ENCODE data around the gene SUPT3H.

Gene SUPT3H

DNA sequence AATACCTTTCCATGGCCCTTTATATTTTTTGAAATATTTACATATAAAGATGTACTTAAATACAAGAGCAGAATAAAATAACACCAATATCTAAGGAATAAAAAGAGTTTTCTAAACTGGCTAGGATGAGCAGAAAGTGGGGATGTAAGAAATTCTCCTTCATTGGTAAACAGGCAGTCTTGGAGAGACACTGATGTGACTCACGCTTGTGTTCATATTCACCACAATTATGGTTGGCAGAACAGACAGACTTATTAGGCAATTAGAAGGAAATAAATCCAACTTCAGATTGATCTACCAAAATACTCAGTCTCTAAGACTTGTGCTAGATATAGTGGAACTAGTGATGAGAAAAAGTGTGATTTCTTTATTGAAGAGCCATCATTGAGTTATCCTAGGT is 526.6 kb downstream of the SUPT3H start:
- in situ Hi-C loops (cut with MboI; ENCODE audit: low pct_unique_long_range_greater_than_20kb, low sequenced_read_pairs): no loop called here
- DNase-seq: no peak

DNA sequence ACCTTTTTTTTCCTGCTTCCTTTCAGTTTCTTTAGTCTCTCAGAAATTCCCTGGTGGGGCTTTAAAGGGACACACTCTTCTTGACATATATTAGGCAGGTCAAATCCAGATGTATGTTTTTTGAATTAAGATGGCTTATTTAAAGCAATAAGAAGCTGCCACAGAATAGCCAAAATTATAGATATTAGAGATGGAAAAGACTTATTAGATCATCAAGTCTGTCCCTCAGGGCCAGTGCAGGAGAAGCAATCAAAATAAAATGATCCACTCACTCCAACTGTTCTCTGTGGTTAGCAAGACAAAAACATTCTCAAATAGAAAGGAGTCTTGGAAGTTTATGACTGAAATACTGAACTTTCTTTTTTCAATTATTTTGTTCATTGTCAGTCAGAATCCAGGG is 527.4 kb downstream of the SUPT3H start:
- in situ Hi-C loops (cut with MboI; ENCODE audit: low pct_unique_long_range_greater_than_20kb, low sequenced_read_pairs): no loop called here

DNA sequence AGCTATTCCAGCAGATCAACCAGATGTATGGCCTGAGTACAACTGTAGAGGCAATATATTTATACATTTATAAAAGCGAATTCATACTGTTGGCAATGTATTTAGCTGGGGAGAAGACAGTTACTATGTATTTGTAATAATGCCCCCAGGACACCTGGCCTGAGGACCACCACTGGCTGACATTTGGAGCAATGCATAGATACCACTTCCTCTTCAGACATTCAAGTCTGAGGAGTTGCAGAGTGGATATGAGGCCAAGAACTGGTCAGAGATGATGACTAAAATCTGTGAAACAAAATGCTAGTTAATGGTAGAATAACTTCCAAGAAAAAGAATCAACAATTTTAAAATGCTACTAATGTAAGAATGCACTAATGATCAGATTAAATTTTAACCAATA is 527.9 kb downstream of the SUPT3H start:
- in situ Hi-C loops (cut with MboI; ENCODE audit: low pct_unique_long_range_greater_than_20kb, low sequenced_read_pairs): no loop called here
- no peak for DNase-seq

More for the DNA sequence above, 527.4 kb downstream of the SUPT3H start:
- no peak for DNase-seq

DNA sequence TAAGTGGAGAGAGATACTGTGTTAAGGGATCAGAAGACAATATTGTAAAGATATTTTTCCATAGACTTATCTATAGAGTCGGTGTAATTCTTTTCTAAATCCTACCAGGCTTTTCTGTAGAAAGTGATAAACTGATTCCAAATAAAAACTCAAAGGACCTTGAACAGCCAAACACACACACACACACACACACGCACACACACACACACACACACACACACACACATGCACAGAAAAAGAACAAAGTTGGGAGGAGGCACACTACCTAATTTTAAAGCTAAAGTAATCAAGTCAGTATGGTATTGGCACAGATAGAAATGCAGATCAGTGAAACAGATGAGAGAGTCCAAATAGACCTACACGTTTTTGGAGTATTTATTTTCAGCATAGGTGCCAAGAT is 534.0 kb downstream of the SUPT3H start:
- no peak for DNase-seq
- in situ Hi-C loops (cut with MboI; ENCODE audit: low pct_unique_long_range_greater_than_20kb, low sequenced_read_pairs): no loop called here

DNA sequence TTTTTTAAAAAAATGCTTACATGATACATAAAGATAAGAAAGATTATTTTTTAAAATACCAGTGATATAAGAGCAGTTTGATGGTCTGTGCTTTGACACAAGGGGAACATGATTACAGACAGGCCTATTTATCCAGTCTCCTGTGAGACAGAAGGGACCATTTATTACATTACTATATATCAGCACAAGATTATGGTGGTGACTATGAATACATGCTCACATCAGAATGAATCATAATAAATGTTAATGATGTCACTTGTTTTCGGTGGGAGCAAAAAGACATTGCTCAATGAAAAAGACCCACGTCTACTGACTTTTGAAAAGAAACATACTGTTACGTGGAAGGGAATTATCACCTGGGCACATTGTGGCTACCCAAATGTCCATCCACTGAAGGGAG is 535.1 kb downstream of the SUPT3H start:
- DNase-seq: no peak
- in situ Hi-C loops (cut with MboI; ENCODE audit: low pct_unique_long_range_greater_than_20kb, low sequenced_read_pairs): no loop called here

DNA sequence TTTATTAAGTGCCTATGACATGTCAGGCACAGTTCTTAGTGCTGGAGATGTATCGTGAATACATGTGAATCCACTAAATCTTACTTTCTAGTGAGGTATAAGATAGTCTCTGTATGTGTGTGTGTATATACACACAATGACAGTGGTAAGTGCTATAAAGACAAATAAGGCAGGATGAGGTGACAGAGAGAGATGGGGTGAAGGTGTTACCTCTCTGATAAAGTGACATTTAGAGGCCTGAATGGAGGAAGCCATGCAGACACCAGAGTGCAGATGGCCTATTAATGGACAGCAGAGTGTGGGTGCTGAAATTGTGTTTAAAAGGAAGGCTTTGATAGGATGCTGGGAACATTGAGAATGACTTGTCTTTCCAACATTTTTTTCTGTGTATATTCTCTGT is 535.9 kb downstream of the SUPT3H start:
- no peak for DNase-seq
- in situ Hi-C loops (cut with MboI; ENCODE audit: low pct_unique_long_range_greater_than_20kb, low sequenced_read_pairs): no loop called here

DNA sequence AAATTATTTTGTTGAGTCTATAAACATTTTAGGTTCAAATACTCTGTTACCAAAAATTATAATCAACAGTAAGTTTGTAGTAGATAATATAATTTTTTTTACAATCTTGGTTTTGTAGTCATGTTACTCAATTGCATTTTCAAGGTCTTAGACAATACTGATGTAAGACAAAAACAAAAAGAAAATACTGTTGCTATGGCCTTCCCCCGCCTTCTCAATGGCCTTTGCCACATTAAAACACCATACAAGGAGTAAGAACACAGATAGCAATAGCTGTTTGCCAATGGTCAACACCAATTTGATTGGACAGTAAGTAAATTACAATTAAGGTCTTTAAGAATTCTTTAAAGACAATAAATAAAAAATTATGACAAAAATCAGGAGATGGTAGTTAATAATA is 540.0 kb downstream of the SUPT3H start:
- DNase-seq: no peak
- in situ Hi-C loops (cut with MboI; ENCODE audit: low pct_unique_long_range_greater_than_20kb, low sequenced_read_pairs): no loop called here

DNA sequence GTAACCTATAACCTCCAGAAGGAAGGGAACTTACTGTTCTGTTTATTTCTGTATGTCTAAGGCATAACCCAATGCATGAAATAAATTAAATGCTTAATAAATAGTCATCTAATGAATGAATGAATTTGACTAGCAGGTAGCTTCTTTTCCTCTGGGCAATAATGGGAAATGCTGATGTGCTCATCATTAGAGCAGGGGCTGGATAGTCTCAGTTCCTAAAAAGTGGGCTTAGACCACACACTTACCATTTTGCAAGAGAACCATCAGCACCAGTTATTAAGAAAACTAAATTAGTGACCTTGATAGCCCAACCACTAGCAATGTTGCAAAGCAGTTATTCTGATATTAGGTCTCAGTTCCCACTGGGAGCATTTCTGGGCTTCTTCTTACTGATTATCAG is 540.5 kb downstream of the SUPT3H start:
- DNase-seq: no peak
- in situ Hi-C loops (cut with MboI; ENCODE audit: low pct_unique_long_range_greater_than_20kb, low sequenced_read_pairs): no loop called here

DNA sequence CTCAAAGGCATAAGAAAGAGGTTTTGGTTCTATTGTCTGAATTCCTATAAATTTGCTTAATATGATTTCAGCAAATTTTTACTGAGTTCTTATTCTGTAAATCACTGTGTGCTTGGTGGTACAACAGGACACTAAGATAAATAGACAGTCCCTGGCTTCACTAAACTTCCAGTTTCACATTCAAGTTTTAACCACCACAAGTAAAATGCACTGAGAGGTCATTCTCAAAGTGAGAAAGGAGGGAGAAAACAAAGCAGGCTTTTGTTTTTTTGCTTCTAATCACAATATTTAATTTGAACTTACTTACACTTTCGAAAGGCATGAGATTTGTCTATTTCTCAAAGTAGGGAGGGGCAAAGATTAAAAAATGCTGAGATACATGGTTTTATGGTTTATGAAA is 544.5 kb downstream of the SUPT3H start:
- in situ Hi-C loops (cut with MboI; ENCODE audit: low pct_unique_long_range_greater_than_20kb, low sequenced_read_pairs): no loop called here

DNA sequence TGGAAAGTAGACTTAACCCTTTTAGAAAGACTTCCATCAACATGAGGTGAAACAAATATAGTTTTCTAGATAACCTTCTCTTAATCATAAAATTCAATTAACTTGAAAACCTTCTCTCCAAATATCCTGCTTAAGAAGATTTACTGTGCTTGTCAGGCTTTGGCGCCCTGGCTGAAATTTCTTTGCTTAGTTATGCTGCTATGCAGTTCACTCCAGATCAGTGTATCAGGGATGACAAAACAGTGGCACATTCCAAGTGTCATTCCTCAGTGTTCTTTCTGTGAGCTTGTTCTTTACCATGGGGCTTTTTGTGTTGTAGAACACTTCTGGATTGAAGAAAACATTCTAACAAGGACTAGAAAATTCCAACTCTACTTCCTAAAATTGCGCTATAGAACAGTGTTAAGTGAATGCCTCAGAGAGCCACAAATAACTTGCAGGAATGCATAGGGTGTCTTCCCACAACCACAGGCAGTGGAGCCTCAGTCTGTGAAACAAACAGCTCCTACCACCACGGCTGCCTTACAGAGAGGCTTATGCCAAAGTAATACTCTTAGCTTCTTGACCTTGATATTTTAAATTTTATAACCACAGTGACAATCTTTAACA is 546.6 kb downstream of the SUPT3H start:
- DNase-seq: no peak
- in situ Hi-C loops (cut with MboI; ENCODE audit: low pct_unique_long_range_greater_than_20kb, low sequenced_read_pairs): no loop called here

More for the DNA sequence above, 544.5 kb downstream of the SUPT3H start:
- DNase-seq: no peak

DNA sequence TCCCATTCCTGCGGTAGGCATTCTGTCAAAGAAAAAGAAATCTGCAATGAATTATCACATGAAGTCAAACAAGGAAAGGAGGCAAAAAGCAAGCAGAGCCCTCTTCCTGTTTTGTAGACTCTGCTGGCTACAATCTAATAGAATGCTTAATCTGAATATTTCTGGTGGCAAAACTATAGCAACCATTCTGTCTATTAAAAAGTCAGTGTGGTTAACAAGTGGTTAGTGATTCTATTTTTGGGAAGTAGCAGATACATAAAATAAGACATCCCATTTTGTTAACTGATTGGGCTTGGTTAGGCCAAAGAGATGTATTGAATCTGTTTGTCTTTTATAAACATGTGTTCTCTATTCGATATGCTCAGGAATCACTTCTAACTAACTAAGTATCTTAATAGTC is 547.9 kb downstream of the SUPT3H start:
- in situ Hi-C loops (cut with MboI; ENCODE audit: low pct_unique_long_range_greater_than_20kb, low sequenced_read_pairs): no loop called here
- no peak for DNase-seq

DNA sequence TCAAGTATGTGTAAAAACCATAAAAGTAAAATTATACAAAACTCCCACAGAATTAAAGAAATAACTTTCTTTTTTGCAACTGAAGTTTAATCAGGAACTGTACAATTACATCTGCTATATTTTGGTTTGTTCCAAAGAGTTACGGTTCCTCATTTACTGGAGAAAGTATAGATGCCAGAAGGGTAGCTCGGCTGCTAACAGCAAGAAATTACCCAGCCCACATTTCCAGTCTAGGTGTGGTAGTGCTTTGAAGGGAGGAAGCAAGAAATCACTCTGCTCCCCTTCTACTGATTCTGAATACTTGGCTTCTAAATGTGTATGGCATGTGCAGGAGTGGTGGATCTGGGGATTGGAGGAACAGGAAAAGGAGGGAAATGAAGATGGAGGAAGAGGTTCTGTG is 549.0 kb downstream of the SUPT3H start:
- in situ Hi-C loops (cut with MboI; ENCODE audit: low pct_unique_long_range_greater_than_20kb, low sequenced_read_pairs): no loop called here
- DNase-seq: peak; percentile 4

DNA sequence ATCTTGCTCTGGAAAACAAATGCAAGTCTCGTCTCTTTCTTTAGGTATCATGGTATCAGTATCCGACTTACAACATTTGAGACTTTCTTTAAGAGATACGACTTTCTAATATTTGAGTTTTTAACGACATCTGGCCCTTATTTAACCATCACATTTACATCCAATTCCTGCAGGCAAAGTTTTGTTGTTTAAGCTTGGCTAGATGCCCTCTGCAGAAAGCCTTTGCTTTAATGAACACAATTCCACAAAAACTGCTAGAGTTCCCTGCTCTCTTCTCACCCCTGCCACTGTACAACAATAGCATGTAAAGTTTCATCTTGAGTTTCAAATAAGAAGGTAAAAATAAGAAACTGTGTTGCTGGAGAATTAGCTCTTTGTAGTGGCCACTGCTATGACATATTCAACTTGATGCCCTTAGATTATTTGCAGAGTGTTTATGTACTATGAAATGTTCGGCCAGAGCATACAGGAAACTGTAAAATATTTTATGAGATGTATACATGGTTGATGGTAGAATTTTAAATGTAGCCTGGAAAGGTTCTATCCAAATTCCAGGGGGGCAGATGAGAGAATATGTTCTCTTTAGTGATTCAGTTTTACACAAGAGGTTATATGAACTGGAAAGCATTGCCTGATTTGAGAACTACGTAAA is 551.6 kb downstream of the SUPT3H start:
- DNase-seq: no peak
- in situ Hi-C loops (cut with MboI; ENCODE audit: low pct_unique_long_range_greater_than_20kb, low sequenced_read_pairs): no loop called here

DNA sequence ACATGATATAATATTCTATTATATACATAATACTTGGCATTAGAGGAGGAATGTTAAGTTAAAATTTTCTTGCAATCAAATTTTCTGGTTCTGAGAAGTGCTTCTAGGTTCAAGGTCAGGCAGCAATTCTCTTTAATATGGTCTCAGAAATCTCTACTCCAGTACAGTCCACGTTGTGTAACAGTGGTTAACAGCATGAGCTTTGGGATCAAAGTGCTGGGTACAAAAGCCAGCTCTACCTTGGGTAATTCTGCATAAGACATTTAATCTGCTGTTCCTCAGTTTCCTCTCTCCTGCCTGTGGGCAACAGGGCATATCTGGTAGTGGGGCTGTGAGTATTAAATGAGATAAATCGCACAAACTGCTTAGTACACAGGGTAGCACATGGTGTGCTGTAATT is 552.5 kb downstream of the SUPT3H start:
- DNase-seq: no peak
- in situ Hi-C loops (cut with MboI; ENCODE audit: low pct_unique_long_range_greater_than_20kb, low sequenced_read_pairs): no loop called here

DNA sequence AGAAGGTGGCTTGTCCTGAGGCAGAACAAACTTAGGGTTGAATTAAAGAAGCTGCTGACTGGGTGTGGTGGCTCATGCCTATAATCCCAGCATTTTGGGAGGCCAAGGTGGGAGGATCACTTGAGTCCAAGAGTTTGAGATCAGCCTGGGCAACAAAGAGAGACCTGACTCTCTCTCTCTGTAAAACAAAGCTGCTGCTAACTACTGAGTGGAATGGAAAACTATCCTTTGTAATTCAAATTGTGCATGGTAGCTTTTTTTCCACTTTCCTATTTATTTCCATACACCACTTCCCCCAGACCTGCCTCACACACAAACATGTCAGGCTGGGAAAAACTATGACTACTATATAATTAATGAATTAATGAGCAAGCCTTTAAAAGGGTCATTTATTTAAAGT is 553.2 kb downstream of the SUPT3H start:
- in situ Hi-C loops (cut with MboI; ENCODE audit: low pct_unique_long_range_greater_than_20kb, low sequenced_read_pairs): no loop called here

DNA sequence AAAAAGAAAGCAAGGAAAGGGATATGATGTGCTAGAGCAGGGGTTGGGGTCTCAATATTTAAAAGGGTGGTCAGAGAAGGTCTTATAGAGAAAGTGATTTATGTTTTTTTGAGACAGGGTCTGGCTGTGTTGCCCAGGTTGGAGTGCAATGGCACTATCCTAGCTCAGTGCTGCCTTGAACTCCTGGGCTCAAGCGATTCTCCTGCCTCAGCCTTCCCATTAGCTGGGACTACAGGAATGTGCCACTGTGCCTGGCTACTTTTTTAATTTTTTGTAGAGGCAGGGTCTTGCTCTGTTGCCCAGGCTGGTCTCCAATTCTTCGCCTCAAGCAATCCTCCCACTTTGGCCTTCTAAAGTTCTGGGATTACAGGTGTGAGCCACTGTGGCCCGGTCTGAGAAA is 557.0 kb downstream of the SUPT3H start:
- in situ Hi-C loops (cut with MboI; ENCODE audit: low pct_unique_long_range_greater_than_20kb, low sequenced_read_pairs): no loop called here
- DNase-seq: no peak

More for the DNA sequence above, 553.2 kb downstream of the SUPT3H start:
- no peak for DNase-seq

DNA sequence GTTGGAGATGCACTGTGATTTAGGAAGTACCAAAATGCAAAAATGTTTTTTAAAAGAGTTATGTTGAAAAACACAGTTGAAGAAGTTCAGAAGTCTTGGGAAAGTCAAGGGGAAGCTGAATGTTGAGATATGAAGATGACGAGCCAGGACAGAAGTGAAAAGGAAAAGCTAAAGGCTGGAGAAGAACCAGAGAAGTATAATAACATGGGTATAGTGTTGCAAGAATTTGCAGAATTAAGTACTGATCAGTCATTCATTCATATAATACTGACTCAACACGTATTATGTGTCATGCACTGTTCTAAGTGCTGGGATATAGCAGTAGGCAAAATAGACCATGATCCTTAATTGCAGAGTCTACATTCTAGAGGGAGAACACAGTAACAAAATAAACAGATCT is 557.4 kb downstream of the SUPT3H start:
- in situ Hi-C loops (cut with MboI; ENCODE audit: low pct_unique_long_range_greater_than_20kb, low sequenced_read_pairs): no loop called here
- DNase-seq: no peak

DNA sequence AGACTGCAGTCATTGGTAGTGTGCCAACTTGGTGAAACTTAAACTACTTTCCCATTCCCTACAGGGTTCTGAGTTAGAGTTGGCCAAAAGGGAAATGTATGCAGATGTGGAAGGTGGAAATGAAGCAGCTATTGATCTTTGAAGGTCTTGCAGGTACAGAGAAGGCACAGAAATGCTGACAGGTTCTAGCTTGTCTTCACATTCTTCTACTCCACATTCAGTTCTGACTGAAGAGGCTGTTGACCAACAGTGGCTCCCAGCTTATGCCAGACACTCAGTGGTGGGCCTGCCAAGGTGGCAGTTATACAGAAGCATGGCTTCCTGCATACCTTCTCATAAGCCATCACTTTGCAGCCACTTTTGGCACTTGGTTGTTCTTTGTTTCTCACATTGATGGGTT is 566.3 kb downstream of the SUPT3H start:
- in situ Hi-C loops (cut with MboI; ENCODE audit: low pct_unique_long_range_greater_than_20kb, low sequenced_read_pairs): no loop called here
- DNase-seq: no peak

DNA sequence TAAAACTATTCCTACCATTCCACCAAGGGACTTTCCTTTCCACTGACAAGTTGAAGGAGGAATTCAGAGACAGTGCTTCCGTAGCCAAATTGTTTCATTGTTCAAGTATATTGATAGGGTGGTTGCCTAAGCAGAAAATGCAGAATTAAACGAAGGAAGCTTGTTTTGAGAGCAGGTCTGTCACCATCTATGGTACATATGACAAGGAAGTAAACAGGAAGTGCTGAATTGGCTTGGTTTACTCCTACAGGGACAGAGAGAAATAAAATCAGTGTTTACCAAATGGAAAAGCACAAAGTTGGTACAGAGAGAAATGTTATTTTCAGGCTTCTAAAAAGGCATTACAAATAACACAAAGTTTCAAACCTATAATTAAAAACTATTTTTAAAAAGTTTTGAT is 568.5 kb downstream of the SUPT3H start:
- in situ Hi-C loops (cut with MboI; ENCODE audit: low pct_unique_long_range_greater_than_20kb, low sequenced_read_pairs): no loop called here
- DNase-seq: no peak

DNA sequence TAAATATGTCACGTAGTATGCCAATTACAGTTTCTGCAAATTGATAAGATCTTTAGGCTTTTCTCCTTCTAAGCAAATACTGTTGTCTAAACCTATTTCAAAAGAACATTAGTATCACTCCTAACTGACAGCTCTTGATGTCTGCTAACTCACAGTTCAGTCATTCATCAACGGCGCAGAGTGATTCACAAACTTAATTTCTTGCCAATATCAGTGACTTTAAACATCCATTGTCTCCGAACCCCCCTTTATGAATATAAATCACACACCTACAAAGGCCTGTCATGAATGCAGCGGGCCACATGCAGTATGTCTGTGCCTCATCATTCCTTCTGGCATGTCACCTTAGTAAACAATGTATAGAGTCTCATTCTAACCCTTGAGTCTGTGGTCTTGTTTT is 569.6 kb downstream of the SUPT3H start:
- no peak for DNase-seq
- in situ Hi-C loops (cut with MboI; ENCODE audit: low pct_unique_long_range_greater_than_20kb, low sequenced_read_pairs): no loop called here

DNA sequence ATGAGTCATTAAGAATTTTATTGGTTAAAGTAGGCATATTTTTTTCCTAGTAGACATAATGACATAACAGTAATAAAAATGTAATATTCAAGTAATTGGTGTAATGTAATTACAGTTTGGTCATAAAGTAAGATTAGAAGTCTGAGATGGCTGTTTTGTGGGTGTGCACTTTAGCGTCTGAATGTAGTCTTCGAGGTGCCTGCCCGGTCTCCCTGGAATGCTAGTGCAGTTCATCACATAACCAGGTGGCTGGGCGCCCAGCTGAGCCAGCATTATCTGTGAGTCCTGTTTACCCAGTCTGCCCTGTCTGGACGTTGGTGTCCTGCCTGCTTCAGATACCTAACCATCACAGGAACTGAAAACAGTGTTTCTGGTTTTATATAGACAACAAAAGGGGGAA is 571.1 kb downstream of the SUPT3H start:
- in situ Hi-C loops (cut with MboI; ENCODE audit: low pct_unique_long_range_greater_than_20kb, low sequenced_read_pairs): no loop called here
- DNase-seq: no peak
